SK-N-SH treated with all-trans-retinoic acid at 6 μM for 48 hours (cell line): ENCODE results near the gene ARFGEF3.

ENCODE experiments used
- ATAC-seq: fragments of 200-7000 bp; cut with Tn5 transposase; 3 replicates; pipeline ENCODE4 v1.9.1; 2020; ENCODE audit warnings: mild to moderate bottlenecking, moderate library complexity
- ARNTL ChIP-seq: fragments of 450-650 bp; formaldehyde crosslinking; IDR thresholded peaks from 2 replicates; pipeline ENCODE4 v1.5.0; 2020; ENCODE audit warnings: low read depth, mild to moderate bottlenecking, moderate library complexity, borderline replicate concordance
- BACH2 ChIP-seq: fragments of 250-450 bp; sonication (Bioruptor Pico); IDR thresholded peaks from 2 replicates; pipeline ENCODE4 v1.9.0; 2021; ENCODE audit warnings: mild to moderate bottlenecking, borderline replicate concordance
- CREB5 ChIP-seq: fragments of 250-450 bp; sonication (Bioruptor Pico); IDR thresholded peaks from 2 replicates; pipeline ENCODE4 v1.5.1; 2020; ENCODE audit warnings: low read depth, mild to moderate bottlenecking, moderate library complexity
- CSDC2 ChIP-seq: fragments of 250-450 bp; sonication (Bioruptor Pico); IDR thresholded peaks from 2 replicates; pipeline ENCODE4 v1.5.0; 2020; ENCODE audit warnings: mild to moderate bottlenecking, moderate library complexity
- ESRRG ChIP-seq: fragments of 250-450 bp; sonication (Bioruptor Pico); IDR thresholded peaks from 2 replicates; pipeline ENCODE4 v1.6.1; 2021; ENCODE audit warnings: mild to moderate bottlenecking
- GLIS3 ChIP-seq: fragments of 250-450 bp; sonication (Bioruptor Pico); IDR thresholded peaks from 2 replicates; pipeline ENCODE4 v1.5.0; 2020; ENCODE audit warnings: mild to moderate bottlenecking, moderate library complexity
- ISL1 ChIP-seq: fragments of 250-450 bp; sonication (Bioruptor Pico); IDR thresholded peaks from 2 replicates; pipeline ENCODE4 v2.1.2; 2022; ENCODE audit warnings: mild to moderate bottlenecking, moderate library complexity
- OSR1 ChIP-seq: fragments of 250-450 bp; sonication (Bioruptor Pico); IDR thresholded peaks from 2 replicates; pipeline ENCODE4 v1.8.0; 2022; ENCODE audit warnings: moderate library complexity, mild to moderate bottlenecking, inconsistent platforms
- POU6F1 ChIP-seq: fragments of 250-450 bp; sonication (Bioruptor Pico); IDR thresholded peaks from 2 replicates; pipeline ENCODE4 v1.8.0; 2021; ENCODE audit warnings: low read depth, mild to moderate bottlenecking, moderate library complexity, borderline replicate concordance
- PPARA ChIP-seq: fragments of 250-450 bp; sonication (Bioruptor Pico); IDR thresholded peaks from 2 replicates; pipeline ENCODE4 v1.5.0; 2020; ENCODE audit warnings: mild to moderate bottlenecking, borderline replicate concordance
- RARB ChIP-seq: fragments of 250-450 bp; sonication (Bioruptor Pico); IDR thresholded peaks from 2 replicates; pipeline ENCODE4 v1.8.0; 2021; ENCODE audit warnings: mild to moderate bottlenecking, moderate library complexity
- SNAI2 ChIP-seq: fragments of 250-450 bp; sonication (Bioruptor Pico); IDR thresholded peaks from 2 replicates; pipeline ENCODE4 v1.5.0; 2020; ENCODE audit warnings: mild to moderate bottlenecking, moderate library complexity
- TCF4 ChIP-seq: fragments of 250-450 bp; sonication (Bioruptor Pico); IDR thresholded peaks from 2 replicates; pipeline ENCODE4 v1.8.0; 2021; ENCODE audit warnings: mild to moderate bottlenecking, moderate library complexity, borderline replicate concordance
- TOX ChIP-seq: fragments of 250-450 bp; sonication (Bioruptor Pico); IDR thresholded peaks from 2 replicates; pipeline ENCODE4 v1.8.0; 2021; ENCODE audit warnings: mild to moderate bottlenecking, moderate library complexity, borderline replicate concordance
- TSHZ2 ChIP-seq: fragments of 250-450 bp; sonication (Bioruptor Pico); IDR thresholded peaks from 2 replicates; pipeline ENCODE4 v1.5.0; 2020; ENCODE audit warnings: mild to moderate bottlenecking, moderate library complexity
- ZC3H10 ChIP-seq: fragments of 250-450 bp; sonication (Bioruptor Pico); IDR thresholded peaks from 2 replicates; pipeline ENCODE4 v1.5.1; 2021; ENCODE audit warnings: mild to moderate bottlenecking, moderate library complexity
- ZFP3 ChIP-seq: fragments of 250-450 bp; sonication (Bioruptor Pico); IDR thresholded peaks from 2 replicates; pipeline ENCODE4 v1.5.0; 2020; ENCODE audit warnings: mild to moderate bottlenecking, moderate library complexity
- ZFP30 ChIP-seq: fragments of 450-650 bp; formaldehyde crosslinking; IDR thresholded peaks from 2 replicates; pipeline ENCODE4 v1.5.0; 2022; ENCODE audit warnings: mild to moderate bottlenecking, moderate library complexity
- ZNF565 ChIP-seq: fragments of 450-650 bp; formaldehyde crosslinking; conservative IDR thresholded peaks from 2 replicates; pipeline ENCODE4 v1.5.0; 2020; ENCODE audit warnings: low read depth, mild to moderate bottlenecking, moderate library complexity
- ZNF70 ChIP-seq: fragments of 450-650 bp; formaldehyde crosslinking; IDR thresholded peaks from 2 replicates; pipeline ENCODE4 v1.5.0; 2020; ENCODE audit warnings: mild to moderate bottlenecking, moderate library complexity
- ZNF8 ChIP-seq: fragments of 450-650 bp; formaldehyde crosslinking; IDR thresholded peaks from 2 replicates; pipeline ENCODE4 v1.5.0; 2020; ENCODE audit warnings: mild to moderate bottlenecking, moderate library complexity
- TF ChIP-seq, protein P1 (sequence below): fragments of 250-450 bp; sonication (Bioruptor Pico); IDR thresholded peaks from 2 replicates; pipeline ENCODE4 v1.8.0; 2020; ENCODE audit warnings: mild to moderate bottlenecking, moderate library complexity, borderline replicate concordance
- TF ChIP-seq, protein P2 (sequence below): fragments of 250-450 bp; sonication (Bioruptor Pico); IDR thresholded peaks from 2 replicates; pipeline ENCODE4 v1.5.1; 2021; ENCODE audit warnings: mild to moderate bottlenecking, moderate library complexity

The ARFGEF3 gene

DNA sequence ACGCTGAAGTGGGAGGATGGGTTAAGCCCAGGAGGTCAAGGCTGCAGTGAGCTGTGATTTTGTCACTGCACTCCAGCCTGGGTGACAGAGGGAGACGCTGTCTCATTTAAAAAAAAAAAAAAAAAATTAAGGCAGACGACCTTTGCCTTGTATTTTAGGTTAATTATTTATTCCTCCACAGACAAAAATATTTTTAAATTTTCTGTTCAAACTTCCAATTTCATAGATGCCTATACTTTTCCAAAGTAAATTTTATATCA is 209.6 kb downstream of the ARFGEF3 start:
- TF ChIP-seq SNAI2: no peak
- no peak for TF ChIP-seq ZNF565 (CRISPR knock-in tag)
- no peak for TF ChIP-seq ZFP3 (CRISPR knock-in tag)
- no peak for TF ChIP-seq ARNTL (CRISPR knock-in tag)
- no peak for TF ChIP-seq OSR1 (CRISPR knock-in tag)
- TF ChIP-seq PPARA (CRISPR knock-in tag): no peak
- TF ChIP-seq BACH2 (CRISPR knock-in tag): no peak
- TF ChIP-seq, all 23 proteins: peak for 0
- no peak for ATAC-seq

GRCh38 chr6:138371720-138372119 is 210.0 kb downstream of the ARFGEF3 start:
- no peak for ATAC-seq
- TF ChIP-seq GLIS3 (peak; percentile 43; the same call in 1 of the 2 replicates), ZFP30 (CRISPR knock-in tag) (no peak), POU6F1 (CRISPR knock-in tag) (no peak), PPARA (CRISPR knock-in tag) (peak; percentile 20; the same call in 1 of the 2 replicates), ZNF565 (CRISPR knock-in tag) (no peak), ESRRG (0 out of 2 replicates have a peak, but pooled peaks have one; percentile 47), ARNTL (CRISPR knock-in tag) (no peak), ZNF70 (CRISPR knock-in tag) (no peak), OSR1 (CRISPR knock-in tag) (no peak), TSHZ2 (CRISPR knock-in tag) (peak; percentile 96), SNAI2 (0 out of 2 replicates have a peak, but pooled peaks have one; percentile 31), ZFP3 (CRISPR knock-in tag) (peak; percentile 57; the same call in 1 of the 2 replicates), ISL1 (CRISPR knock-in tag) (peak; percentile 97), TCF4 (CRISPR knock-in tag) (peak; percentile 94), RARB (CRISPR knock-in tag) (no peak; the same call in 1 of the 2 replicates), ZNF8 (no peak; the same call in 1 of the 2 replicates), BACH2 (CRISPR knock-in tag) (no peak), CSDC2 (CRISPR knock-in tag) (no peak), ZC3H10 (no peak), TOX (CRISPR knock-in tag) (no peak), CREB5 (peak; percentile 84)
- TF ChIP-seq, protein P1, sequence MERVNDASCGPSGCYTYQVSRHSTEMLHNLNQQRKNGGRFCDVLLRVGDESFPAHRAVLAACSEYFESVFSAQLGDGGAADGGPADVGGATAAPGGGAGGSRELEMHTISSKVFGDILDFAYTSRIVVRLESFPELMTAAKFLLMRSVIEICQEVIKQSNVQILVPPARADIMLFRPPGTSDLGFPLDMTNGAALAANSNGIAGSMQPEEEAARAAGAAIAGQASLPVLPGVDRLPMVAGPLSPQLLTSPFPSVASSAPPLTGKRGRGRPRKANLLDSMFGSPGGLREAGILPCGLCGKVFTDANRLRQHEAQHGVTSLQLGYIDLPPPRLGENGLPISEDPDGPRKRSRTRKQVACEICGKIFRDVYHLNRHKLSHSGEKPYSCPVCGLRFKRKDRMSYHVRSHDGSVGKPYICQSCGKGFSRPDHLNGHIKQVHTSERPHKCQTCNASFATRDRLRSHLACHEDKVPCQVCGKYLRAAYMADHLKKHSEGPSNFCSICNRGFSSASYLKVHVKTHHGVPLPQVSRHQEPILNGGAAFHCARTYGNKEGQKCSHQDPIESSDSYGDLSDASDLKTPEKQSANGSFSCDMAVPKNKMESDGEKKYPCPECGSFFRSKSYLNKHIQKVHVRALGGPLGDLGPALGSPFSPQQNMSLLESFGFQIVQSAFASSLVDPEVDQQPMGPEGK (CRISPR knock-in tag): 0 out of 2 replicates have a peak, but pooled peaks have one; percentile 44
- TF ChIP-seq, protein P2, sequence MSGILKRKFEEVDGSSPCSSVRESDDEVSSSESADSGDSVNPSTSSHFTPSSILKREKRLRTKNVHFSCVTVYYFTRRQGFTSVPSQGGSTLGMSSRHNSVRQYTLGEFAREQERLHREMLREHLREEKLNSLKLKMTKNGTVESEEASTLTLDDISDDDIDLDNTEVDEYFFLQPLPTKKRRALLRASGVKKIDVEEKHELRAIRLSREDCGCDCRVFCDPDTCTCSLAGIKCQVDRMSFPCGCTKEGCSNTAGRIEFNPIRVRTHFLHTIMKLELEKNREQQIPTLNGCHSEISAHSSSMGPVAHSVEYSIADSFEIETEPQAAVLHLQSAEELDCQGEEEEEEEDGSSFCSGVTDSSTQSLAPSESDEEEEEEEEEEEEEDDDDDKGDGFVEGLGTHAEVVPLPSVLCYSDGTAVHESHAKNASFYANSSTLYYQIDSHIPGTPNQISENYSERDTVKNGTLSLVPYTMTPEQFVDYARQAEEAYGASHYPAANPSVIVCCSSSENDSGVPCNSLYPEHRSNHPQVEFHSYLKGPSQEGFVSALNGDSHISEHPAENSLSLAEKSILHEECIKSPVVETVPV (CRISPR knock-in tag): peak; percentile 57; the same call in 1 of the 2 replicates
- TF ChIP-seq, all 23 proteins: peak for 11
